GM21528 (cell line): ENCODE measurements around the gene ZBP1.

Experiments
- ATAC-seq: cut with Tn5 transposase; IDR thresholded peaks from one replicate; pipeline ENCODE4 v1.9.1; 2021; ENCODE audit warnings: mild to moderate bottlenecking, moderate library complexity; ENCODE audit not compliant: unreplicated experiment, low FRiP score

Gene ZBP1

GRCh38 chr20:57577679-57578475 is 42.3 kb downstream of the ZBP1 start:
- ATAC-seq, result no peak

DNA sequence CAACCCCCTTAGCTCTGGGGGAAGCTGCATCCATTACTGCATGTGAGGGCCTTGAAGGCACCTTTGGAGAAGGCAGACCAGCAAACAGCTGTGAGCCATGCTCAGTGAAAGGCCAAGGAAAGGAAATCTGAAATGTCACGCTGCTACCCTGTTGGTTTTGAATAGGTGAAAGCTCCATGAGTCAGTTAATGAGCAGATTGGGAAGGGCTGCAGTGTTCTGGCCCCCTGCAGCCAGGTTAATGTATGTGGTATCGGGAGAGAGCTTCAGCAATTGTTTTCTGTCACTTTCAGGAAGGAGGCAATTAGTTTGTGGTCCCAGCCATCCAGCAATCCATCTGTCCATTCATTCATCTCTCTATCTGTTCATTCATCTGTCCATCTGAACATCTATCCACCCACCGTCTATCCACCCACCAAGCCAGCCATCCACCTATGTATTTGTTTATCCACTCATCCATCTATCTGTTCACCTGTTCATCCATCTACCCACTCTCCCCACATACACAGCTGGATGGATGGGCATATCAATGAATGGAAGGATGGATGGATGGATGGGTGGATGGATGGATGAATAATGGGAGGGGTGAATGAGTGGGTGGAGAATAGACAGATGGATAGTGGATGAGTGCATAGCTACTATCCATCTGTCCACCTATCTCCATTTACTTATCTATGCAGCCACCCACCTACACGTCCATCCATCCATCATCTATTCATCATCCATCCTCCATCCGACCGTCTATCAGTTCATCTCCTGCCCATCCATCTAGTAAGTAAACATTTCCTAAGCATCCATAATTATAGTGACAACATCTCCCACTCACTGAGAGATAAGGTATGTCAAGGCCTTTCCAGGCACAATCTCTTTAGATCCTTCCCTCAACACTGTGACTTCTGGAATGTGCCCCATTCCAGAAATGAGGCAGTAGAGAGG is 43.3 kb downstream of the ZBP1 start:
- no peak for ATAC-seq

DNA sequence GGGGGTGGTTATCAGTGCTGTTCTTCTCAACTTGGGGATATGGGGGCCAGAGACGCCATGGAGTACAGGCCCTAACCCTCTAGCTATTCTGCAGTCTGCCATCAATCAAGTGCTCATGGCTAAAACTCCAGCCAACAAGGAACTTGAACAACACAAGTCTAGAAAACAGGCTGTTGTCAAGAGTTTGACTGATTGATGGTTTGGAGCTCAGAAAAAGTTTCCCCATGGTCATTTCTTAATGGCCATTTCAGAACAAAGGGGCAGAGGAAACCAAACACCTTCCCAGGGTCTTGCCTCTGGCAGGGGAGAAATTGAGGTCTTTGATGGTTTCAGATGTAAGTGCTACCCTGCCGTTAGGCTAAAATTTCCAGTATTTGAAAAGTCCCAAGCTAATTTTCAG is 44.2 kb downstream of the ZBP1 start:
- no peak for ATAC-seq

GRCh38 chr20:57574954-57575353 is 45.3 kb downstream of the ZBP1 start:
- ATAC-seq, result no peak

GRCh38 chr20:57573894-57574293 is 46.3 kb downstream of the ZBP1 start:
- no peak for ATAC-seq

- no peak for ATAC-seq
Measured at GRCh38 chr20:57573242-57573641, 47.0 kb downstream of the ZBP1 start.

DNA sequence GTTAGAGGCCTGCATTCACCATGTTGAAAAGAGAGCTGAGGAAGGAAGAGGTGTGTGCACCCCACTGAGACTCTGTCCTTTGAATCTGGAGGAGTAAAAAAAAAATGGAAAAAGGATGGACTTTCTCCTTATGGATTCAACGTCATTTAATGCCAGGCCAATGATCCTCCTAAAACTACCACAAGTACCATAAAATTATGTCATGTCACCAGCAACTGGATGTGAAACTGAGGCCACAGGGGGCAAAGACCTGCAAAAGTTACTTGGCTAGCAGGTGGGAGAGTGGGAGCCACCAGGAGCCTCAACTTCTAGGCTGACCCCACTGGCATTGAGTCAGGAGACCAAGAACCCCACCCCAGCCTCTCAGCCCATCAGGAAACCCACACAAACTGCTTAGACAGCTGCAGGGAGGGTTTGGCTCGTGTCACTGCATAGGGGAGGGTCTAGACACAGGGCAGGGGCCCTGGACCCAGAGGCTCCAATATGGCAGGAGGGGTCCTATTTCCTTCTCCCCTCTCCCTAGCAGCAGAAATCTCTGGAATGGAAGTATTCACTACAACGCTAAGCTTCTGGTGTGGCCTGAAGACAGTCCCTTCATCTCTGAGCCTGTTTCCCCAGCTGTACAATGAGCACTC is 48.3 kb downstream of the ZBP1 start:
- no peak for ATAC-seq

DNA sequence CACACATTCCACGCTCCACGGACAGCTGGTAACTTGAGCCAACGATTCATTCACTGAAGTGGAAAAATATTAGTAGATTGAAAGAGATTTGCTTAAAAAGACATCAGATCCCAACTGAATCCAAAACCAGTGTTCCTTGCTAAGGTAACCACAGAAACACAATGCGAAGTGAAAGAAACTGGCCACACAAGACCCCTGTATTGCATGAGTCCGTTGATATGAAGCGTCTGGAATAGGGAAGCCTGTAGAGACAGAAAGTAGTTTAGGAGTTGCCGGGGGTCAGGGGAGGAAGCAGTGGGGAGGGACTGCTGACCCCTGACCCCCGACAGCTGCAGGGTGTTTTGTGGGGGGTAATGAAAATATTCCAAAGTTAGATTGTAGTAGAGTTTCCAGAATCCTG is 49.3 kb downstream of the ZBP1 start:
- ATAC-seq, result no peak

GRCh38 chr20:57570145-57570850 is 49.9 kb downstream of the ZBP1 start:
- ATAC-seq, result no peak

DNA sequence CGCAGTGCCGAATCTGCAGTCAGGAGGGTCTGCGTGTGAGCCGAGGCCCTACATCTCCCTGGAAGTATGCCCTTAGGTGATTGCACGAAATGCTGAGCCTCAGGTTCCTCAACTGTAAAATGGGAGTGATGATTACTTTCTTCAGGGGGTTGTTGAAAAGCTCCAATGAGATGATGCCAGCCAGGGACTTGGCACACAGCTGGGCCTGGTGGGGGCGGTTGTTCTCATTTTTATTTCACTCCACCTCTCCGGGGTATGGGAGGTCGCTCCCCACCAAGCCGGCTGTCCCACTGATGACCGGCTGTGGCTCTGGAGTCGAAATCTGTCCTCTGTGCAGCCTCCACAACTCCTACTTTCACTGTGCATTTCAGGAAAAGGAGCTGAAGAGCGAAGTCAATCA is 51.3 kb downstream of the ZBP1 start:
- no peak for ATAC-seq

DNA sequence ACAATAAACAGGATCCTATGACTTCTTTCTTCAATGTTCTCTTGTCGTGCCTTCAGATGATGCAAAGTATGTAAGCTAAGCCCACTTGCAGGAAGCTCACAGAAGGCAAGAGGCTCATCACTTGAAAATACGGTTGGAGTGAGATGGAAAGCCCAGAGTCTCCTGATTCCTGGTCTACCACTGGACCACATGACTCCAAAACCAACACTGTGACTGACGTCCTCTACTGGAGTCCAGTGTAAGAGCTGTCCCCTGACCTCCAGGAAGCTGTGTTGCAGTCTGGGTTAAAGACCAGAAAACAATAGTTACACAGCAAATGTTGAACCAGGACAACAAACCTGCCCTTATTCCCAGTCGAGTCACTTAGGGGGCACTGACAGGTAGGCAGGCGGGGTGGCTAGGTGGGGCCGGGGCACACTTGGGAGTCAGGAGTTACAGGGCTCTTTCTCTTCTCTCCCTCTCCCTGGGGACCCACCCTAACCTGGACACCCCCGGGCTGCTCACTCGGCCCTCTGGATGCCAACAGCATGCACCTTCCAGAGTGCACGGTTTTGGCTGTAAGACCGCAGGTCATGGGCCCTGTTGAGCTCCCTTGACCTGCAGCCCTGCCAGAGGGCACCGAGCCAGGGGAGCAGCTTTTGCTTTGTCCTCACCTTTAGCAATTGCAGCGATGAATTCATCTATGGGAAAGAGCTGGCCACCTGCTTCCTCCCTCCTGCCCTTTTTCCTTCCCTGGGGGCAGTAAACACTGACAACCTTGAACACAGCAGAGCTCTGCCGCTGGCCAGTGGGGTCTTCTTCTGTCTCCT is 51.9 kb downstream of the ZBP1 start:
- no peak for ATAC-seq

DNA sequence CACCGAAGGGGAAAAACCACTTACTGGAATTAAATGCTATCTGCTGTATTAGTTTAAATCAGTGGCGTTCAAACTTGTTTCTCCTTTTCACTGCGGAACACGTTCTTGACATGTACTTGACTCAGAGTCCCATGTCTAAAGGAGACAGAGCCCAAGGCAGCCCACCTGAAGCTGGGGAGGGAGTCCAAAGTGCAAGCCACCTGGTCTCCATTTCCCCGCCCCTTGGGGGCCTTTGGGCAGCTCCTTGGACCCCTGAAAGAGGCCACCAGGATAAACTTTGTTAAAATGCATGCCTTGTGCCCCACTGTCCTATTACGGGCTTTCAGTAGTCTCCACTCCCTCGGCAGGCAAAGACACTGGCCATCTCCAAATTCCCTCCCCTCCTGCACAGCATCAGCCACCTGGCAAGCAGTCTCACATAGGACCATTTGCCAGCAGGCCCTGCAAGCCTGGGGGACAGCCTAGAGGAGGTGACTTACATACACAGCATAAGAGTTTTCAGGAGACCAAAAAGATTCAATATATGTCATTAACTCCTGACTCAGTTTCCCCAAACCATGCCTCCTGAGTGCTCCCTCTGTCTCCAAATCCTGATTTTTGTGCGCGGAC is 52.7 kb downstream of the ZBP1 start:
- no peak for ATAC-seq

- ATAC-seq, result no peak
Measured at GRCh38 chr20:57566803-57567459, 53.3 kb downstream of the ZBP1 start.

DNA sequence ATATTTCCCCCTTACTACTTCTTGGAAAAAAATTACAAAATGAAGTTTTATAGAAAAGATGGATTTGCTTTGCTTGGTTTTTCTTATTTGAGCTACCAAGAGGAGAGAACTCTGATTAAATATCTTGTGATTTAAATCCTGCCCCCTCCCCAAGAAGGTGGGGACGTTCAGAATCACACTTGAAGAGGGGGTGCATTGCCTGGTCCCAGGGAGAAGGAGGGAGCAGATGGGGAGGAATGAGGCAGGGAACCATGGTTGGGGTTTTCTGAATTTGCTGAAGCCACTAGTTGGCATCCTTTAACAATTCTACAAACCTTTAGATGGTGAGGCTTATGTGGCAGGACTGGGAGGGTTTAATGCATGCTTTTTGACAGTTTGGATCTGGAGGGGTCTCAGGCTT is 53.8 kb downstream of the ZBP1 start:
- ATAC-seq, result no peak

DNA sequence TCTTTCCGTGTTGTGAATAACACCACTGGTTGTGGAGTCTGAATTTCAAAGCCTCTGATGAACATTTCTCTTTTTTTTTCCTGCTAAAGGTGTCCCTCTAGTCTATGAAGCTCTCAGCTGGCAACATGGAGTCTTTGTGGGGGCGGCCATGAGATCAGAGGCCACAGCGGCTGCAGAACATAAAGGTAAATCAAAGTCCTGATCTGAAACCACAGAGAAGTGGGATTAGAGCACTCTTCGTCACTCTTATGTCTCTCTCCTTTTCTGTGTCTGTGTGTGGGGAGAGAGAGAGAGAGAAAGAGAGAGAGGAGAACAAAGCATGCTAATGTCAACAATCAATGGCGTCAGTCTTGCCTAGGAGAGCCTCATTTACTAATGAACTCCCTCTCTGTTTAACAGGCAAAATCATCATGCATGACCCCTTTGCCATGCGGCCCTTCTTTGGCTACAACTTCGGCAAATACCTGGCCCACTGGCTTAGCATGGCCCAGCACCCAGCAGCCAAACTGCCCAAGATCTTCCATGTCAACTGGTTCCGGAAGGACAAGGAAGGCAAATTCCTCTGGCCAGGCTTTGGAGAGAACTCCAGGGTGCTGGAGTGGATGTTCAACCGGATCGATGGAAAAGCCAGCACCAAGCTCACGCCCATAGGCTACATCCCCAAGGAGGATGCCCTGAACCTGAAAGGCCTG is 55.1 kb downstream of the ZBP1 start:
- ATAC-seq, result no peak

DNA sequence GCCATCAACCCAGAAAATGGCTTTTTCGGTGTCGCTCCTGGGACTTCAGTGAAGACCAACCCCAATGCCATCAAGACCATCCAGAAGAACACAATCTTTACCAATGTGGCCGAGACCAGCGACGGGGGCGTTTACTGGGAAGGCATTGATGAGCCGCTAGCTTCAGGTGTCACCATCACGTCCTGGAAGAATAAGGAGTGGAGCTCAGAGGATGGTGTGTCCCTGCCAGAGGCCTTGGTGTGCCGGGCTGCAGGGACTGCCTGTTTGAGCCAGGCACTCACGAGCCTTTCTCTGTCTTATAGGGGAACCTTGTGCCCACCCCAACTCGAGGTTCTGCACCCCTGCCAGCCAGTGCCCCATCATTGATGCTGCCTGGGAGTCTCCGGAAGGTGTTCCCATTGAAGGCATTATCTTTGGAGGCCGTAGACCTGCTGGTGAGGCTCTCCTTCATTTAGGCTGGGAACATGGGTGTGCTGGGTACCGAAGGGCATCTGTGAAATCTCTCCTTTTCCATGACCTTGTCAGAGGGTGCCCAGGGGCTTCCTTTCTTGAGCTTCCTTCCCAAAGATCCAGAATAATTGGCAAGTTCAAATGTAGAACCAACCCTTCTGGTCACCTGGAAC is 55.9 kb downstream of the ZBP1 start:
- ATAC-seq, result no peak

DNA sequence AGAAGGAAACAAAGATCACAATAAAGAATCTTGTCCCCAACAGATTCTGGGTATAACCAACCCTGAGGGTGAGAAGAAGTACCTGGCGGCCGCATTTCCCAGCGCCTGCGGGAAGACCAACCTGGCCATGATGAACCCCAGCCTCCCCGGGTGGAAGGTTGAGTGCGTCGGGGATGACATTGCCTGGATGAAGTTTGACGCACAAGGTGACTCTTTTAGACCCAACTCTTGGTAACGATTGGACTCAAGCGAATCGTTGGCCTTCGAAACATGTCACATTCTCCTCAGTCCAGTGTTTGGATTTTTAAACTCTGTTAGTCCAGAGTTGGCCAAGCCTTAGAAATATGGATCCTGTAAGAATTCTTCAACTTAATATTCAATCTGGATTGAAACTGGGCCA is 56.7 kb downstream of the ZBP1 start:
- ATAC-seq, result no peak
